Activated naive CD8-positive, alpha-beta T cell treated with anti-CD3 and anti-CD28 coated beads, Interleukin-2, amount 10 ng/mL, durations not matched to agents 7 days and 5 days (primary cell): ENCODE results near the gene FOXK1. TPM values are rescaled to one million over a fixed set of nuclear protein-coding genes. Genes with fewer than 3 reads are reported as not detected.

Experiments
- ATAC-seq: fragments of 150-1000 bp; cut with Tn5 transposase; one replicate; pipeline ENCODE4 v1.10.0; 2021; ENCODE audit warnings: low read depth, moderate library complexity
- POLR2A ChIA-PET: fragments of 350-600 bp; sonication (Branson Sonifier 250); formaldehyde crosslinking; loops from one replicate; lab custom pipeline; 2021; ENCODE audit warnings: antibody characterized with exemption; lab: Charles Lee
- DNase-seq: peaks from one replicate; pipeline ENCODE4 v3.0.0; 2021
- H3K27ac Mint-ChIP-seq: one replicate; pipeline ENCODE4 v1.8.0; 2022; ENCODE audit warnings: mild to moderate bottlenecking, mixed read lengths
- H3K27me3 Mint-ChIP-seq: one replicate; pipeline ENCODE4 v1.8.0; 2022; ENCODE audit warnings: mild to moderate bottlenecking, moderate library complexity, mixed read lengths
- H3K36me3 Mint-ChIP-seq: one replicate; pipeline ENCODE4 v1.8.0; 2021; ENCODE audit warnings: mild to moderate bottlenecking, mixed read lengths
- H3K4me1 Mint-ChIP-seq: one replicate; pipeline ENCODE4 v1.8.0; 2021; ENCODE audit warnings: mixed read lengths
- H3K4me3 Mint-ChIP-seq: one replicate; pipeline ENCODE4 v1.8.0; 2022; ENCODE audit warnings: mild to moderate bottlenecking, moderate library complexity, mixed read lengths
- H3K9me3 Mint-ChIP-seq: one replicate; pipeline ENCODE4 v1.8.0; 2021; ENCODE audit warnings: mixed read lengths
- total RNA-seq, 2 experiments: library from RNA; stranded (reverse); gene quantifications; one replicate each; pipeline ENCODE4 v1.2.3, GENCODE V29; 2021

FOXK1 gene
- total RNA-seq, 2 experiments from 2014 or later: 41.7 to 42.1 TPM

DNA sequence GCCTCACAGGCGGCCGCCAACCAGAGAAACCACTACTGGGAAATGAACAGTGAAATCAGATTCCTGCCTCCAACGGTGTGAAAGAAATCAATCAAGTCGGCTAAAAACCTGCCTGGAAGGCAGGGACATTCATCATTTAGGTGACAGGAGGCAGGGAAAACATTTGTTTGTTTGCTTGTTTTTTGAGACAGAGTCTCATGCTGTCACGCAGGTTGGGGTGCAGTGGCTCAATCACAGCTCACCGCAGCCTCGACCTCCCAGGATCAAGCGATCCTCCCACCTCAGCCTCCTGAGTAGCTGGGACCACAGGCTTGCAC lies 123.8 kb downstream of the FOXK1 start:
- no peaks in the 10 kb centered on the region for H3K9me3 Mint-ChIP-seq
- H3K4me3 Mint-ChIP-seq: no peak overlapping the region
- H3K27me3 Mint-ChIP-seq: peaks cover 27% of the 10 kb centered on the region
- H3K4me1 Mint-ChIP-seq: peaks cover 5% of the 10 kb centered on the region
- H3K36me3 Mint-ChIP-seq: no peaks in the 10 kb centered on the region
- DNase-seq (no peak), ATAC-seq (no peak)
- POLR2A ChIA-PET: no interaction called here
- H3K27ac Mint-ChIP-seq: no peak overlapping the region

DNA sequence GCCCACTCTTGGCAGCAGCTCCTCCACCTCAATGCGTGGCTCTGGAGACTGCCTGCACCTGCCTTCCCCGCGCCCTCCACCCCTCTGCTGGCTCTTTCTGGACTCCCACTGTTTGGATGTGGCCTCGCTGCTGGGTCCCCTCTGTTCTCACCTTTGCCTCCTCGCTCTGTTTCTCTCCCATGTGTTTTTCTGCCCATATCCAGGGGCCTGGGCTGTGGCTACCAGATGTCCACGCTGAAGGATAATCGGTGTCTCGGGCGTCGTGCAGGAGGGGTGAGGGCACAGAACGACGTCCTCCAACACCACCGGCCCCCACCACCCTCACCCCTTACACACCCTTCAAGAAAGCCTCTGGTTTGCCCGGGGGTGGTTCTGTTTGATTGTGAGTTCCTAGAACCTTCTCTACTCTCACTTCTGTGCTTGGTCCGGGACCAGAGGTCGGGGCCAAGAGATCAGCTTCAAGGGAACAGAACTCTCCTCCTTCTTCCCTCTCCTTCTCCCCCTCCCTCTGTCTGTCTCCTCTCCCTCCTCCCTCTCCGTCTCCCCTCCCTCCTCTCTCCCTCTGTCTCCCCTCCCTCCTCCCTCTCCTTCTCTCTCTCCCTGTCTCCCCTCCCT lies 125.0 kb downstream of the FOXK1 start:
- H3K36me3 Mint-ChIP-seq: no peaks in the 10 kb centered on the region
- peaks cover 27% of the 10 kb centered on the region for H3K27me3 Mint-ChIP-seq
- POLR2A ChIA-PET: no interaction called here
- no peaks in the 10 kb centered on the region for H3K9me3 Mint-ChIP-seq
- ATAC-seq (no peak), DNase-seq (no peak)
- H3K4me3 Mint-ChIP-seq: no peak overlapping the region
- H3K27ac Mint-ChIP-seq: no peak overlapping the region
- H3K4me1 Mint-ChIP-seq: peaks cover 5% of the 10 kb centered on the region

DNA sequence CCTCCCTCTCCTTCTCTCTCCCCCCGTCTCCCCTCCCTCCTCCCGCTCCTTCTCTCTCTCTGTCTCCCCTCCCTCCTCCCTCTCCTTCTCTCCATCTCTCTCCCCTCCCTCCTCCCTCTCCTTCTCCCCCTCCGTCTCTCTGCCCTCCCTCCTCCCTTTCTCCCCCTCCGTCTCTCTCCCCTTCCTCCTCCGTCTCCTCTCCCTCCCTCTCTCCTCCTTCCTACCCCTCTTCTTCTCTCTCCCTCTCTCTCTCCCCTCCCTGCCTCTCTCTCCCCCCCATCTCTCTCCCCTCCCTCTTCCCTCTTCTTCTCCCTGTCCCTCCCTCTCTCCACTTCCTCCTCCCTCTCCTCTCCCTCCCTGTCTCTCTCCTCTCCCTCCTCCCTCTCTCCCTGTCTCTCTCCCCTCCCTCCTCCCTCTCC lies 125.5 kb downstream of the FOXK1 start:
- ATAC-seq (no peak), DNase-seq (no peak)
- Mint-ChIP-seq H3K27me3 (peaks cover 27% of the 10 kb centered on the region), H3K4me3 (no peak overlapping the region), H3K9me3 (peaks cover 1% of the 10 kb centered on the region), H3K36me3 (no peaks in the 10 kb centered on the region), H3K27ac (no peak overlapping the region), H3K4me1 (peaks cover 5% of the 10 kb centered on the region)
- POLR2A ChIA-PET: no interaction called here

DNA sequence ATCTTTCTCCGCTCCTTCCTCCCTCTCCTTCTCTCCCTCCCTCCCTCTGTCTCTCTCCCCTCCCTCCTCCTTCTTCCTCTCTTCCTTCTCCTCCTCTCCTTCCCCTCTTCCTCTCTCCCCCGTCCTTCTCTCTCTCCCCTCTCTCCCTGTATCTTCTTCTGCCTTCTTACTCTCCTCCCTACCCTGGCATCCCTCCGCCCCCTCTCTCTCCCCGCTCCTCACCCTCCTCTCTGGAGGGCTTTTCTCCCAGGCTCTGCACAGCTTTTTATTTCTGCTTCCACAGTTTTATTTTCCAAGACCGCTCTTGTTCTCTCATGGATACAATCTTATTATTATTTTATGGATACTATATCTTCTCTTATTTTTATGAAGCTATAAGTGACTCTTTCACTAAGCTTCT lies 125.9 kb downstream of the FOXK1 start:
- no peak overlapping the region for H3K4me3 Mint-ChIP-seq
- ATAC-seq (no peak), DNase-seq (no peak)
- peaks cover 3% of the 10 kb centered on the region for H3K9me3 Mint-ChIP-seq
- H3K27me3 Mint-ChIP-seq: peaks cover 28% of the 10 kb centered on the region
- POLR2A ChIA-PET: no interaction called here
- no peaks in the 10 kb centered on the region for H3K36me3 Mint-ChIP-seq
- peaks cover 5% of the 10 kb centered on the region for H3K4me1 Mint-ChIP-seq
- no peak overlapping the region for H3K27ac Mint-ChIP-seq

DNA sequence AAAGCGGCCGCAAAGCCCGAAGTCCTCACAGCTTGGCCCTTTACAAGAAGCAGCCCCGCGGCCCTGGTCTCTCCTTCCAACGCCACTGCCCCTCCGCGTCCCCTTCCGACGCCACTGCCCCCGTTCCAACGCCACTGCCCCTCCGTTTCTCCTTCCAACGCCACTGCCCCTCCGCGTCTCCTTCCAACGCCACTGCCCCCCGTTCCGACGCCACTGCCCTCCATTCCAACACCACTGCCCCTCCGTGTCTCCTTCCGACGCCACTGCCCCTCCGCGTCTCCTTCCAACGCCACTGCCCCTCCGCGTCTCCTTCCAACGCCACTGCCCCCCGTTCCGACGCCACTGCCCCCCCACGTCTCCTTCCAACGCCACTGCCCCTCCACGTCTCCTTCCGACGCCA lies 126.5 kb downstream of the FOXK1 start:
- DNase-seq (no peak), ATAC-seq (no peak)
- peaks cover 3% of the 10 kb centered on the region for H3K9me3 Mint-ChIP-seq
- no peak overlapping the region for H3K27ac Mint-ChIP-seq
- H3K4me3 Mint-ChIP-seq: peak overlapping the region; percentile 13
- POLR2A ChIA-PET: no interaction called here
- H3K4me1 Mint-ChIP-seq: peaks cover 5% of the 10 kb centered on the region
- H3K36me3 Mint-ChIP-seq: no peaks in the 10 kb centered on the region
- peaks cover 34% of the 10 kb centered on the region for H3K27me3 Mint-ChIP-seq

DNA sequence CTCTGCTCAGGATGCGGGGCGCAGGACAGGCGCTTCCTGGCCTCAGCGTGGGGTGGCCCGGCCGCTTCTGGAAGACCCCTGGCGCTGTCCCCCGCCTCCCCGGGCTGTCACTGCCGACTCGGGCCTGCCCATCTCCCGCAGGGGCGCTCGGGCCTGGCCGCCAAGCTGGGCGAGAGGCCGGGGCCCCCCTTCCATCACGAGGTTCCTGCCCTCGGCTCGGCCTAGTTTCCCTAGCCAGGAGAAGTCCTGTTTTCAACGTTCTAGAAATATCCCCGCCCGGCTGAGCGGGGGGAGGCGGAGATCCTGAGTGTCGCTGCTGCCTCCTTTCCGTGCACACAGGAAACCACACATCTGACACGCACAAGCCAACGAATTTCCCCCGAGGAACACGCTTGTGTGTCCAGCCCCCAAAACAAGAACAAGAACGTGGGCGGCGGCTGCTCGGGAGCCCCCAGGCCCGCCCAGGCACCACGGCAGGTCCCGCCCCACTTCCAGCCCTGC lies 127.0 kb downstream of the FOXK1 start:
- POLR2A ChIA-PET: no interaction called here
- H3K4me1 Mint-ChIP-seq: peaks cover 5% of the 10 kb centered on the region
- DNase-seq (no peak), ATAC-seq (peak; percentile 70)
- peak overlapping the region; percentile 76 for H3K4me3 Mint-ChIP-seq
- H3K36me3 Mint-ChIP-seq: no peaks in the 10 kb centered on the region
- peaks cover 39% of the 10 kb centered on the region for H3K27me3 Mint-ChIP-seq
- H3K27ac Mint-ChIP-seq: no peak overlapping the region
- peaks cover 3% of the 10 kb centered on the region for H3K9me3 Mint-ChIP-seq

DNA sequence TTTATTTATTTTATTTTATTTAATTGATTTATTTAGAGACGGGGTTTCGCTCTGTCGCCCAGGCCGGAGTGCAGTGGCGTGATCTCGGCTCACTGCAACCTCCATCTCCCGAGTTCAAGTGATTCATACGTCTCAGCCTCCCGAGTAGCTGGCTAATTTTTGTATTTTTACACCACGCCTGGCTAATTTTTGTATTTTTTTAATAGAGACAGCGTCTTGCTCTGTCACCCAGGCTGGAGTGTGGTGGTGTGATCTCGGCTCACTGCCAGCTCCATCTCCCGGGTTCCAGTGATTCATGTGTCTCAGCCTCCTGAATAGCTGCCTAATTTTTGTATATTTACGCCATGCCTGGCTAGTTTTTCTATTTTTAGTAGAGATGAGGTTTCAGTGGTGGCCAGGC lies 127.6 kb downstream of the FOXK1 start:
- DNase-seq (no peak), ATAC-seq (no peak)
- Mint-ChIP-seq H3K27me3 (peaks cover 41% of the 10 kb centered on the region), H3K4me3 (peak overlapping the region; percentile 47), H3K36me3 (no peaks in the 10 kb centered on the region), H3K4me1 (peaks cover 5% of the 10 kb centered on the region), H3K9me3 (peaks cover 3% of the 10 kb centered on the region), H3K27ac (no peak overlapping the region)
- POLR2A ChIA-PET: no interaction called here

DNA sequence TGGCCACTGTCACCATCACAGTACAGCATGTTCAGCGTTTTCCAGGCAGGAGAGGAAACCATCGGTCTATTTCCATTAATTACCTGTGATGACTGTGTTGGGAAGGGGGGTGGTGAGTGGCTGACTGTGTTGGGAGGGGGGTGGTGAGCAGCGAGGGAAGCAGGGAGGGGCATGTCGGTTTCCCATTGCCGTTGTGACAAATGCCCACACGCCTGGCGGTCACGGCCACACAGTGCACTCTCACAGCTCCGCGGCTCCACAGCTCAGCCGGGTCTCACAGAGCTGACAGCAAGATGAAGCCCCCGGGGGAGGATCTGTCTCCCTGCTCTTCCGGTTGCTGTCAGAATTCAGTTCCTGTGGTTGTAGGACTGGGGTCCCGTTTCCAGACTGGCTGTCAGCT lies 132.3 kb downstream of the FOXK1 start:
- Mint-ChIP-seq H3K27ac (no peak overlapping the region), H3K4me1 (peaks cover 2% of the 10 kb centered on the region), H3K27me3 (peaks cover 17% of the 10 kb centered on the region), H3K4me3 (no peak overlapping the region), H3K9me3 (peaks cover 3% of the 10 kb centered on the region), H3K36me3 (no peaks in the 10 kb centered on the region)
- POLR2A ChIA-PET: no interaction called here
- no peak for DNase-seq
- peak; percentile 50 for ATAC-seq

DNA sequence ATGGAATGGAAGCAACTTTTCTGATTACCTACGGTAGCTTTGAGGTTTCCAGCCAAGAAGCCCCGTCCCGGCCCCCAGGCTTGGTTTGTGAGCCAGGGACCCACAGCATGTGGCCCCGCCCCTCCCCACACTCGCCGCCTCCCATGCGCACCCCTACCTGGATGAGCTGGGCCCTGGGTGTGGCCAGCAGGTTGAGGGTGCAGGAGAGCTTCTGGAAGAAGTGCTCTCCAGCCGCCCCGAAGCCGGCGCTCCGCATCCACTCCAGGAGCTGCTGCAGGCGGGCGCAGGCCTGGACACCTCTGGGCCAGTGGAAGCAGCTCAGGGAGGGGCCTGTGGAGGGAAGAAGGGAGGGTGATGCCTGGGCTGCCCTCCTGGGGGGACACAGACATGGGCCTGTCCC lies 133.0 kb downstream of the FOXK1 start:
- no peak for DNase-seq
- ATAC-seq: no peak
- Mint-ChIP-seq H3K9me3 (peaks cover 3% of the 10 kb centered on the region), H3K36me3 (no peaks in the 10 kb centered on the region), H3K4me3 (no peak overlapping the region), H3K27ac (no peak overlapping the region), H3K27me3 (peaks cover 14% of the 10 kb centered on the region), H3K4me1 (no peaks in the 10 kb centered on the region)
- POLR2A ChIA-PET: no interaction called here

DNA sequence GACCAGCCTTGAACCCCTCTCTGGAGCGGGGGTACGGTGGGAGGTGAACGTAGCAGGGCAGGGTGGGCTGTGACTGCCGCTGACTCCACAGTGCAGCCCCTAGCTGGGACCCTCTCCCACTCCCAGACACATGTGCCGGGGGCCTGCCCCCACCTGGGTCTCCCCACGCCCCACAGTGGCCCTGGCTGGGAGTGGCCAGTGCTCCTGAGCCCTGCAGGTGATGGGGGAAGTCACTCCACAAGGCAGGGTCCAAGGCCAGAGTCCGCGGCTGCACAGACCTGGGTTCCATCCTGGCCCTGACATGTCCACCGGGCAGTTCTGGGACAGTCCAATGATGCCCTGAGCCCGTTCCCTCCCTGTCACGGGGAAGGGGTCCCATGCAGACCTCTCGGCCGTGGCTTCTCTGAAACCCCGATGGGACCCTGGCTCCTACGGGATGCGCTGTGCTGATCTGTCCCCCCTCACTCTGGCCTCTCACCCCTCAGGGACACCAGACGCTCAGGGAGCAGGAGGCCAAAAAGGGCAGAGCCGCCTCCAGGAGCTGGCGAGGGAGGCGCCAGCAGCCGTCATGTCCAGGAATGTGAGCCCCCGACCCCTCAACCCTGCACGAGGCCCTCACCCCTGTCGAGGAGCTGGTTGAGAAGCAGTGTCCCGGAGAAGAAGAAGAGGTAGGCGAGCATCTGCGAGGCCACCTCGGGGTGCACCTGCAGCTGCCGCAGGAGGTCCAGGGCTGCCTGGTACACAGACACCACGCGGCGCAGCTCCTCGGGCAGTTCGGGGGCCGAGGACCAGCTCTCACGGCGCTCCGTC lies 133.7 kb downstream of the FOXK1 start:
- POLR2A ChIA-PET: no interaction called here
- H3K27me3 Mint-ChIP-seq: peaks cover 14% of the 10 kb centered on the region

DNA sequence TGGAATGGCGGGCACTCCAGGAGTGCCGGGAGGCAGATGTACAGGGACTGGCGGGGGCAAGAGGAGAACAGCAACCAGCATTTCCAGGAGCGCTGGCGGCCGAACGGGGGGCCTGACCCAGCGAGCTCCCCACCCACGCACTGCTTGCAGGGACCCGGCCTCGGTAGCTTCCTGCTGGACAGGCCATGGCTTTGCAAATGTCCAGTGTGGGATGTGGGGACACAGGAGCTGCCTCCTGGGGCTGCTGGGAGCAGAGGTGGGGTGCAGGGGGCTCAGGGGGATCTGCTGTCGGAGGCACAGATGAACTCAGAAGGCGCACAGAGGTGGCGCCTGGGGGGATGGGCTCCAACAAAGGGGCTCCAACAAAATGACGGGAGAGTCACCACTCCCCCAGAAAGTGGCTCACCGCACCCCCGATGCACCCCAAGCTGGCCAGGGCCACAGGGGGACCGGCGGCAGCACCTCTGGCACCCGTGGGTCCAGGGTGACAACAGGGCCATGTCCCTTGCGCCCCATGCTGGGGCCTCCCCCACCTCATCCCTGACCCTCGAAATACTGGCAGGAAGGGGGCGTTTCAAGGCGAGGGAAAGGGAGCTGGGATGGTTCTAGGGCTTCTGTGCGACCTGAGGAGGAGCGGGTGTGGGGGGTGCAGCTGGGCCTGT lies 134.5 kb downstream of the FOXK1 start:
- POLR2A ChIA-PET: no interaction called here
- Mint-ChIP-seq H3K4me1 (no peaks in the 10 kb centered on the region), H3K4me3 (no peak overlapping the region)

More for the DNA sequence above, 133.7 kb downstream of the FOXK1 start:
- no peak overlapping the region for H3K27ac Mint-ChIP-seq
- H3K36me3 Mint-ChIP-seq: no peaks in the 10 kb centered on the region
- H3K9me3 Mint-ChIP-seq: peaks cover 3% of the 10 kb centered on the region
- H3K4me3 Mint-ChIP-seq: no peak overlapping the region
- DNase-seq (no peak), ATAC-seq (no peak)
- H3K4me1 Mint-ChIP-seq: no peaks in the 10 kb centered on the region

DNA sequence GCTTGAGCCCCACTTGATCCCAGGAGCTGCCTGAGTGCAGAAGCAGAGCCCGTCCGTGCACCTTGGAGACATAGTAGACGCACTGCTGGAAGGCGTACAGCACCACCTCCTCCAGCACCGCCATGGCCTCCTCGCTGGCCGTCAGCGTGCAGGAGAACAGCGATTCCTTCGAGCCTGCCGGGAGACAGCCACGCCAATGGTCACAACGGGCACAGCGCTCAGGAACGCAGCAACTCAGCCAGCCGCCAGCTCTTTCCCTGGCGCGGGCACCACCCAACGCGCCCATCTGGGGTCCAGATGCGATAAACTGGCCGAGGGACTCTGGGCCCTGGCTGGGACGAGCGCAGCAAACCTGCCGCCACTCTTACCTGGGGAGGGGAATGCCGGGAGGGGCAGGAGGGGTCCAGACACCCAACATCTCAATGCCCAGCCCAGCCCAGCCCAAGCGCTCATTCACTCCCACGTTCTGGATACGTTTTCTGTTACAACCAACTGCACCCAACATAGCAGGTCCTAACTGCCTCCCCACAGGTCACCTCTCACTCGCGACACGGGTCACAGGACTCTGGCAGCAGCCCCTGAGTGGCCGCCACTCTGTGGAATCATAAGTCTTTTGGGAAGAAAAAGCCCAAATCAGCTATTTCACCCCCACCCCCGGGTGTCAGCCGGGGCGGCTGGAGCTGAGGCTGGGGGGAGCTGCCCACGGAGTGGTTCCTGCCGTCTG lies 135.2 kb downstream of the FOXK1 start:
- Mint-ChIP-seq H3K4me3 (no peak overlapping the region), H3K4me1 (no peaks in the 10 kb centered on the region), H3K27me3 (peaks cover 14% of the 10 kb centered on the region), H3K27ac (no peak overlapping the region), H3K9me3 (peaks cover 3% of the 10 kb centered on the region), H3K36me3 (no peaks in the 10 kb centered on the region)
- ATAC-seq (no peak), DNase-seq (no peak)
- POLR2A ChIA-PET: no interaction called here

More for the DNA sequence above, 134.5 kb downstream of the FOXK1 start:
- ATAC-seq: no peak
- H3K27ac Mint-ChIP-seq: no peak overlapping the region
- H3K27me3 Mint-ChIP-seq: peaks cover 14% of the 10 kb centered on the region
- no peaks in the 10 kb centered on the region for H3K36me3 Mint-ChIP-seq
- DNase-seq: no peak
- peaks cover 3% of the 10 kb centered on the region for H3K9me3 Mint-ChIP-seq

DNA sequence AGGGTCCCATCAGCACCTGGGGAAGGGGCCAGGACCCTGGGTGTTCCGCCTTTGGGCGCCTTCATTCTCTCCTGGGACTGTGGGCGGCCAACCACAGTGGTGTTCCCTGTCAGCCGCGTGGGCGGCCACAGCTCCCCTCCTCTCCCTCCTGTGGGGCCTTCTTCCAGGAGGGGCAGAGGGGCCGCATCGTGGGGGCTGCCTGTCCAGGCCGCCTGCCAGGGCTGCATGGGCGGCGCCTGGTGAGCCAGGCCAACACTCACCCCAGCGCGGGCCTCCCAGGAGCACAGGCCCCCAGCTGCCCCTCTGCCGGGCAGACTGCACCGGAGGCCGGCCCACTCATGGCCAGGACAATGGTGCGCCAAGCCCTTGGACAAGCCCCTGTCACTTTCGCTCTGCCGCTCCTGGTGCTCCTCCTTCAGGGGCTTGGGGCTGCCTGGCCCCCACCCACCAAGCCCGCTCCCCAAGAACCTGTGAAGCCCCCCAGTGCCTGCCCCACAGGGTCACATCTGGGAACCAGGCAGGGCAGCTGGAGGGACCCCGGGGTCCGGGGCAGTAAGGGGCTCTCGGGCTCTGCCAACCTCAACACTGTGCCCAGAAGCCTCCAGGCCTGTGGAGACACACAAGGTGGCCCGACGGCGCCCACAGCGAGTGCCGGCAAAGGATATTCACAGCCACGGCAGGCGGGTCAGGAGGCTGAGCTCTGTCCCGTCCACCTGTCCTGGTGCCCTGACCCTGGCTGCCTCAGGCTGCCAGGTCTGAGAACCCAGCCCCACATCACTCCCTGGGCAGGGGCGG lies 136.1 kb downstream of the FOXK1 start:
- peaks cover 11% of the 10 kb centered on the region for H3K27me3 Mint-ChIP-seq
- H3K27ac Mint-ChIP-seq: no peak overlapping the region
- H3K9me3 Mint-ChIP-seq: no peaks in the 10 kb centered on the region
- no peaks in the 10 kb centered on the region for H3K36me3 Mint-ChIP-seq
- DNase-seq (no peak), ATAC-seq (no peak)
- no peak overlapping the region for H3K4me3 Mint-ChIP-seq
- POLR2A ChIA-PET: no interaction called here
- no peaks in the 10 kb centered on the region for H3K4me1 Mint-ChIP-seq
